Coronary artery (tissue), 2 donors: Measurements from ENCODE around the gene MACROD2.

Experiments used
- DNase-seq: peaks from one replicate; pipeline ENCODE4 v3.0.0-alpha.2; 2017; ENCODE audit warnings: low spot score
- H3K27ac ChIP-seq, 2 donors: fragments of 200-600 bp; sonication (generic); one replicate each; pipeline ENCODE4 v1.5.1; 2016 to 2019
- H3K4me3 ChIP-seq: fragments of 200-600 bp; sonication (generic); 2 replicates; pipeline ENCODE4 v1.5.1; 2016; ENCODE audit warnings: mild to moderate bottlenecking, moderate library complexity
- CTCF ChIP-seq: fragments of 200-600 bp; sonication (generic); IDR thresholded peaks from one replicate; pipeline ENCODE4 v1.5.1; 2019; ENCODE audit warnings: antibody characterized with exemption

MACROD2 gene

GRCh38 chr20:14790190-14790589 lies 794.9 kb downstream of the MACROD2 start:
- TF ChIP-seq CTCF = no peak
- Histone ChIP-seq H3K4me3 (no peak overlapping the region), H3K27ac (no peak overlapping the region)
- no peak for DNase-seq

- TF ChIP-seq CTCF = no peak
- Histone ChIP-seq H3K4me3 (no peak overlapping the region), H3K27ac (no peak overlapping the region)
- no peak for DNase-seq
Measured at GRCh38 chr20:14790771-14791620, 795.7 kb downstream of the MACROD2 start.

GRCh38 chr20:14792915-14793314 lies 797.6 kb downstream of the MACROD2 start:
- no peak for TF ChIP-seq CTCF
- Histone ChIP-seq H3K27ac (no peak overlapping the region), H3K4me3 (no peak overlapping the region)
- DNase-seq = no peak

GRCh38 chr20:14799545-14800216 lies 804.4 kb downstream of the MACROD2 start:
- H3K4me3 ChIP-seq = no peak overlapping the region
- no peak for DNase-seq
- no peak overlapping the region for H3K27ac ChIP-seq
- no peak for TF ChIP-seq CTCF

- DNase-seq = no peak
- TF ChIP-seq CTCF = no peak
- Histone ChIP-seq H3K4me3 (no peak overlapping the region), H3K27ac (no peak overlapping the region)
Measured at GRCh38 chr20:14800707-14801425, 805.5 kb downstream of the MACROD2 start.

GRCh38 chr20:14801591-14802325 lies 806.4 kb downstream of the MACROD2 start:
- no peak overlapping the region for H3K27ac ChIP-seq
- H3K4me3 ChIP-seq = no peak overlapping the region
- TF ChIP-seq CTCF = no peak
- no peak for DNase-seq
